Measurements from ENCODE around the gene RANBP1.

GRCh38 chr22:20117633-20118299 lies 1.9 kb downstream of the RANBP1 start:
- no peak for TF ChIP-seq EZH2phosphoT487 (IDR thresholded peaks at IDR 0.05; ENCODE audit: insufficient read depth, low read depth)
- TF ChIP-seq EZH2 (IDR thresholded peaks at IDR 0.05; ENCODE audit: insufficient read depth, poor library complexity, severe bottlenecking), result no peak
